Keratinocyte (primary cell): Measurements from ENCODE around the gene RCE1. TPM values are rescaled to one million over a fixed set of nuclear protein-coding genes. Genes with fewer than 3 reads are reported as not detected.

Experiments used
- DNase-seq: peaks from one replicate; pipeline ENCODE4 v3.0.0-alpha.2; 2011; ENCODE audit warnings: low read depth, missing footprints, low spot score
- FAIRE-seq: peaks from 2 replicates; lab custom pipeline; 2011; peaks lifted over from hg19 to GRCh38; lab: Jason Lieb, UNC
- H2AFZ ChIP-seq: 2 replicates; pipeline ENCODE4 v1.6.0; 2012; ENCODE audit warnings: low read length, control low read depth, inconsistent platforms; ENCODE audit not compliant: control insufficient read depth
- H3K27ac ChIP-seq: 2 replicates; pipeline ENCODE4 v1.5.1; 2011; ENCODE audit warnings: low read length; ENCODE audit not compliant: control insufficient read depth, insufficient read depth
- H3K27me3 ChIP-seq: 3 replicates; pipeline ENCODE4 v1.6.0; 2011; ENCODE audit warnings: low read length; ENCODE audit not compliant: control insufficient read depth, insufficient read depth; ENCODE audit errors: extremely low read depth
- H3K36me3 ChIP-seq, 2 experiments: 2 replicates in 1 of 2; 3 replicates in 1 of 2; pipeline ENCODE4 v1.5.1; 2011; ENCODE audit warnings: low read length in 2 of 2, mild to moderate bottlenecking in 1 of 2; ENCODE audit not compliant: control insufficient read depth in 2 of 2, insufficient read depth in 2 of 2; ENCODE audit errors: extremely low read depth in 1 of 2
- H3K4me1 ChIP-seq: 3 replicates; pipeline ENCODE4 v1.5.1; 2011; ENCODE audit warnings: low read length; ENCODE audit not compliant: control insufficient read depth, insufficient read depth; ENCODE audit errors: extremely low read depth
- H3K4me2 ChIP-seq: 3 replicates; pipeline ENCODE4 v1.6.0; 2011; ENCODE audit warnings: low read depth, low read length; ENCODE audit not compliant: control insufficient read depth, insufficient read depth; ENCODE audit errors: extremely low read depth
- H3K4me3 ChIP-seq, 3 experiments: fragments of 200-600 bp in 1 of 3; sonication (generic) in 1 of 3; 2 replicates in 2 of 3; 3 replicates in 1 of 3; pipeline ENCODE4 v1.5.1; 2011 to 2016; ENCODE audit warnings: low read length in 3 of 3, mild to moderate bottlenecking in 3 of 3, control low read depth in 2 of 3, inconsistent platforms in 1 of 3, low read depth in 1 of 3, mixed read lengths in 1 of 3, mixed run types in 1 of 3, moderate library complexity in 1 of 3; ENCODE audit not compliant: control insufficient read depth in 2 of 3, insufficient read depth in 2 of 3; ENCODE audit errors: extremely low read depth in 1 of 3
- H3K79me2 ChIP-seq: 2 replicates; pipeline ENCODE4 v1.6.0; 2012; ENCODE audit warnings: low read length; ENCODE audit not compliant: control insufficient read depth, insufficient read depth
- H3K9ac ChIP-seq: 3 replicates; pipeline ENCODE4 v1.6.0; 2011; ENCODE audit warnings: low read length; ENCODE audit not compliant: control insufficient read depth, insufficient read depth; ENCODE audit errors: extremely low read depth
- H3K9me1 ChIP-seq: 3 replicates; pipeline ENCODE4 v1.6.0; 2011; ENCODE audit warnings: low read length; ENCODE audit not compliant: control insufficient read depth, insufficient read depth; ENCODE audit errors: extremely low read depth
- H3K9me3 ChIP-seq: 2 replicates; pipeline ENCODE4 v1.5.1; 2012; ENCODE audit warnings: low read depth, low read length; ENCODE audit not compliant: control insufficient read depth
- H4K20me1 ChIP-seq: 3 replicates; pipeline ENCODE4 v1.6.0; 2011; ENCODE audit warnings: low read length; ENCODE audit not compliant: control insufficient read depth, insufficient read depth; ENCODE audit errors: extremely low read depth
- EZH2 ChIP-seq: IDR thresholded peaks from one replicate; pipeline ENCODE4 v1.6.1; 2012; ENCODE audit warnings: inconsistent platforms, mild to moderate bottlenecking, low read length, moderate library complexity
- dilution Hi-C: fragments of 300-500 bp; cut with MboI; formaldehyde crosslinking; loops from one replicate; pipeline ENCODE4 v1.7.0; 2020; ENCODE audit warnings: low sequenced_read_pairs; ENCODE audit not compliant: extremely low pct_ligation_motif_present
- polyA plus RNA-seq, 5 experiments: library from polyadenylated mRNA; depleted of rRNA in 3 of 5; stranded (reverse) in 3 of 5; stranded (forward) in 1 of 5; unstranded in 1 of 5; fragments of >200 nt; gene quantifications; 1 replicate in 1 of 5; 2 replicates in 3 of 5; 3 replicates in 1 of 5; pipeline versions ENCODE4 v1.2.1 to v1.2.3, GENCODE V29; 2011 to 2012; ENCODE audit warnings: missing spikeins in 2 of 5, low read depth in 1 of 5, low replicate concordance in 1 of 5
- TF ChIP-seq, protein P1 (sequence below), 3 experiments: IDR thresholded peaks in 1 of 3; conservative IDR thresholded peaks in 1 of 3; optimal IDR thresholded peaks in 1 of 3; 2 replicates in 2 of 3; 3 replicates in 1 of 3; pipeline versions ENCODE3 to v1.5.1; 2011; ENCODE audit warnings: low read length in 3 of 3, mild to moderate bottlenecking in 3 of 3, moderate library complexity in 2 of 3, control low read depth in 1 of 3, inconsistent platforms in 1 of 3; ENCODE audit not compliant: insufficient read depth in 2 of 3; ENCODE audit errors: extremely low read depth in 1 of 3

RCE1 gene
- polyA plus RNA-seq, 1 donor (not counting 4 experiments of a cell fraction or from before 2014, with no cell fraction given), result 11.2 TPM

DNA sequence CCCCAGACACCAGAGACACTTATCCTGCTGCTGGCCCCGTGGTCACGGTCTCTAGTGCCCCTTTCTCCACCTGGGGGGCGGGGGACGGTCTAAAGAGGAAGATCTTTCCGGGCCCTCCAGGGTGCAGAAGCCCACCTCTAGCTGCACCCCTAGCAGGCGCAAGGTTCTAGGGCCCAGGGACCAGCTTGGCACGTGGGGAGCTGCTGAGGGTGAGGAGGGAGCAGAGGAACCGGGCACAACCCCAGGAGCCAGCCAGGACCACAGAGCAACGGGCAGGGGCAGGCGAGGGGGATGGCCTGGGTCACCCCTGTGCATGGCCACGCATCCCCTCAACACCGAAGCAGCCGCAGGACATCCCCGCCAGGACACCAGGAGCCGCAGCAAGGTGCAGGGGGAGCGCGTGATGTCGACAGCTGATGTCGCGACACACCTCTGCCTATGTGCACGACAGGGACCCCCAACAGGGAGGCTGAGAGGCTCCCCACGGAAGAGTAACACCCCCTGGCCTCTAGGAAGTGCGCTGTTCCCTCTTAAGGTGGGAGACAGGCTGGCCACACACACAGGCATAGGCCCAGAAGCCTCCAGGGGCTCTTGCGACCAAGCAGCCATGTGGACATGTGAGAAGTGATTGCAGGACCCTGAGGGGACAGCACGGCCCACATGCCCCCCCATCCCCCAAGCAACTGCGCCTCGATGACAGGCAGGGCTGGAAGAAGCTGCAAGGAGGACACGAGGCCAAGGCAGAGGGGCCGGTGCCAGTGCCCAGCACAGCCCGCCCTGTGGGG lies 18.7 kb downstream of the RCE1 start:
- Histone ChIP-seq H3K9me1 (no peaks in the 10 kb centered on the region), H3K27ac (no peak overlapping the region), H3K4me3 (no peak overlapping the region), H3K36me3 (peaks cover 4 to 15% of the 10 kb centered on the region in 2 experiments), H4K20me1 (peaks cover 6% of the 10 kb centered on the region), H3K9ac (no peak overlapping the region), H3K27me3 (no peaks in the 10 kb centered on the region), H3K79me2 (no peaks in the 10 kb centered on the region), H3K4me1 (peaks cover 16% of the 10 kb centered on the region), H3K4me2 (no peak overlapping the region), H2AFZ (no peak overlapping the region), H3K9me3 (no peaks in the 10 kb centered on the region)
- TF ChIP-seq, protein P1, sequence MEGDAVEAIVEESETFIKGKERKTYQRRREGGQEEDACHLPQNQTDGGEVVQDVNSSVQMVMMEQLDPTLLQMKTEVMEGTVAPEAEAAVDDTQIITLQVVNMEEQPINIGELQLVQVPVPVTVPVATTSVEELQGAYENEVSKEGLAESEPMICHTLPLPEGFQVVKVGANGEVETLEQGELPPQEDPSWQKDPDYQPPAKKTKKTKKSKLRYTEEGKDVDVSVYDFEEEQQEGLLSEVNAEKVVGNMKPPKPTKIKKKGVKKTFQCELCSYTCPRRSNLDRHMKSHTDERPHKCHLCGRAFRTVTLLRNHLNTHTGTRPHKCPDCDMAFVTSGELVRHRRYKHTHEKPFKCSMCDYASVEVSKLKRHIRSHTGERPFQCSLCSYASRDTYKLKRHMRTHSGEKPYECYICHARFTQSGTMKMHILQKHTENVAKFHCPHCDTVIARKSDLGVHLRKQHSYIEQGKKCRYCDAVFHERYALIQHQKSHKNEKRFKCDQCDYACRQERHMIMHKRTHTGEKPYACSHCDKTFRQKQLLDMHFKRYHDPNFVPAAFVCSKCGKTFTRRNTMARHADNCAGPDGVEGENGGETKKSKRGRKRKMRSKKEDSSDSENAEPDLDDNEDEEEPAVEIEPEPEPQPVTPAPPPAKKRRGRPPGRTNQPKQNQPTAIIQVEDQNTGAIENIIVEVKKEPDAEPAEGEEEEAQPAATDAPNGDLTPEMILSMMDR (optimal IDR thresholded peaks at IDR 0.05 in 1 of 3, IDR thresholded peaks at IDR 0.05 in 1 of 3, conservative IDR thresholded peaks at IDR 0.05 in 1 of 3; ENCODE audit: extremely low read depth in 1 of 3, insufficient read depth in 2 of 3, low read length in 3 of 3), result no peak
- no peak for TF ChIP-seq EZH2
- dilution Hi-C loops, result no loop called here
- DNase-seq (no peak), FAIRE-seq (no peak)

DNA sequence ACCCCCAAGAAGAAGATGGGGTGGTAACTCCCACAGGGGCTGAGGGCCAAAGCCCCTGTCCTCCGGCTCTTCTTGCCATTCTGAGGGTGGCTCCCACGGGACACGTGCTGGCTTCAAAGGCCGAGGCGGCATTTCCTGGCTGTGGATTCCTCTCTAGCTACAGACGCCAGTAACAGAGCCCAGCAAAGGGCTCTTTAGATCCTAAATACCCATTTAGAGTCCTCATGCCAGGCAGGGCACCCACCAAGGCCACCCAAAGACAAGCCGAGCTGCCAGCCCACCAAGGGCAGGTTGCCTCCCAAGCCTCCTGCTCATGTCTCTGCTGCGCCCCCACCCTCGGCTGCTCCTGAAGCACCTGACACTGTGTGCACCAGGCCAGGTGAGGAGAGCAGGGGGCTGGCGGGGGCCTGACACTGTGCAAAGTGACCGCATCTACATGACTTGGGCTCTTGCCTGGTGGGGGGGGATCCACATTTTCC lies 19.4 kb downstream of the RCE1 start:
- H2AFZ ChIP-seq, result no peak overlapping the region
- no peak overlapping the region for H3K27ac ChIP-seq
- no peaks in the 10 kb centered on the region for H3K9me3 ChIP-seq
- no peak for FAIRE-seq
- DNase-seq, result no peak
- H4K20me1 ChIP-seq, result peaks cover 6% of the 10 kb centered on the region
- H3K79me2 ChIP-seq, result no peaks in the 10 kb centered on the region
- H3K4me2 ChIP-seq, result no peak overlapping the region
- peaks cover 4 to 18% of the 10 kb centered on the region in 2 experiments for H3K36me3 ChIP-seq
- no peak overlapping the region for H3K4me3 ChIP-seq
- H3K9ac ChIP-seq, result no peak overlapping the region
- H3K9me1 ChIP-seq, result no peaks in the 10 kb centered on the region
- TF ChIP-seq EZH2, result no peak
- dilution Hi-C loops, result no loop called here
- H3K4me1 ChIP-seq, result peaks cover 16% of the 10 kb centered on the region
- no peaks in the 10 kb centered on the region for H3K27me3 ChIP-seq
